Esophagus muscularis mucosa (tissue), 4 donors: ENCODE measurements around the gene INTS11. TPM values are rescaled to one million over a fixed set of nuclear protein-coding genes. Genes with fewer than 3 reads are reported as not detected.
A peak's percentile ranks its signal among the peaks of the same experiment; 100 is the strongest.

Source experiments
- DNase-seq: peaks from one replicate; pipeline ENCODE4 v3.0.0-alpha.2; 2017; ENCODE audit errors: extremely low spot score
- H3K27ac ChIP-seq, 4 donors: fragments of 200-600 bp; sonication (generic); replicated peaks in 1 of 4; 1 replicate in 3 of 4; 2 replicates in 1 of 4; pipeline ENCODE4 v1.5.1; 2016 to 2019; ENCODE audit warnings: mild to moderate bottlenecking in 1 of 4
- H3K27me3 ChIP-seq, 4 donors: fragments of 200-600 bp; sonication (generic); one replicate each; pipeline versions ENCODE4 v1.5.1 to v1.6.0; 2016 to 2019
- H3K36me3 ChIP-seq, 4 donors: fragments of 200-600 bp; sonication (generic); one replicate each; pipeline ENCODE4 v1.5.1; 2016 to 2019
- H3K4me1 ChIP-seq, 4 donors: fragments of 200-600 bp; sonication (generic); one replicate each; pipeline ENCODE4 v1.5.1; 2016 to 2019
- H3K4me3 ChIP-seq, 4 donors: fragments of 200-600 bp; sonication (generic); 1 replicate in 2 of 4; 2 replicates in 2 of 4; pipeline ENCODE4 v1.5.1; 2016 to 2019; ENCODE audit warnings: mild to moderate bottlenecking in 4 of 4, moderate library complexity in 1 of 4
- H3K9me3 ChIP-seq, 4 donors: fragments of 200-600 bp; sonication (generic); 1 replicate in 3 of 4; 2 replicates in 1 of 4; pipeline ENCODE4 v1.5.1; 2016 to 2019
- EP300 ChIP-seq: sonication (generic); formaldehyde crosslinking; IDR thresholded peaks from one replicate; pipeline ENCODE4 v1.6.1; 2017; ENCODE audit warnings: antibody characterized with exemption
- POLR2A ChIP-seq: fragments of 450-650 bp; IDR thresholded peaks from one replicate; pipeline ENCODE4 v1.6.1; 2017; ENCODE audit warnings: antibody characterized with exemption, moderate library complexity, mild to moderate bottlenecking, low read depth
- POLR2AphosphoS5 ChIP-seq, 2 donors: sonication (generic); formaldehyde crosslinking; IDR thresholded peaks; one replicate each; pipeline ENCODE4 v1.6.1; 2017; ENCODE audit warnings: antibody characterized with exemption in 2 of 2
- WGBS: methylation state at CpG from one replicate; pipeline ENCODE4 v1.1.5; 2018; 5-methylcytosine and 5-hydroxymethylcytosine counted together
- intact Hi-C: fragments of 100-400 bp; cut with DNase I; formaldehyde crosslinking; loops from one replicate; pipeline ENCODE4 v1.15.1; 2023
- total RNA-seq, 4 donors: library from RNA; depleted of rRNA; stranded (reverse); fragments of >200 nt; gene quantifications; one replicate each; pipeline versions ENCODE4 v1.1.0 to v1.2.1, GENCODE V29; 2016
- TF ChIP-seq, protein P1 (sequence below), 3 experiments: fragments of 200-600 bp in 2 of 3; fragments of 450-650 bp in 1 of 3; sonication (generic) in 2 of 3; IDR thresholded peaks; one replicate each; pipeline ENCODE4 v1.5.1; 2017 to 2019; ENCODE audit warnings: antibody characterized with exemption in 3 of 3, mild to moderate bottlenecking in 2 of 3, moderate library complexity in 1 of 3

INTS11 gene
- total RNA-seq, 4 donors from 2014 or later, result 75.9 to 121 (median 87.8) TPM

- WGBS, result 16% methylated on average over 9 of the region's 29 CpGs
- intact Hi-C loops, result no loop called here
- peaks cover 0 to 14% (median 6%) of the 10 kb centered on the region in 4 donors for H3K36me3 ChIP-seq
- peak within 1 kb of the TSS; percentile 81 to 88 (median 84) for H3K27ac ChIP-seq
- no peaks in the 10 kb centered on the region for H3K9me3 ChIP-seq
- DNase-seq, result no peak
- peaks cover 0 to 64% (median 21%) of the 10 kb centered on the region in 4 donors for H3K27me3 ChIP-seq
- H3K4me1 ChIP-seq, result peaks cover 32 to 87% (median 83%) of the 10 kb centered on the region in 4 donors
- H3K4me3 ChIP-seq, result peak within 1 kb of the TSS; percentile 47 to 69 (median 57)
- TF ChIP-seq POLR2AphosphoS5 (IDR thresholded peaks at IDR 0.05) (peak; percentile 42 to 71), POLR2A (no peak), EP300 (no peak)
- TF ChIP-seq, protein P1, sequence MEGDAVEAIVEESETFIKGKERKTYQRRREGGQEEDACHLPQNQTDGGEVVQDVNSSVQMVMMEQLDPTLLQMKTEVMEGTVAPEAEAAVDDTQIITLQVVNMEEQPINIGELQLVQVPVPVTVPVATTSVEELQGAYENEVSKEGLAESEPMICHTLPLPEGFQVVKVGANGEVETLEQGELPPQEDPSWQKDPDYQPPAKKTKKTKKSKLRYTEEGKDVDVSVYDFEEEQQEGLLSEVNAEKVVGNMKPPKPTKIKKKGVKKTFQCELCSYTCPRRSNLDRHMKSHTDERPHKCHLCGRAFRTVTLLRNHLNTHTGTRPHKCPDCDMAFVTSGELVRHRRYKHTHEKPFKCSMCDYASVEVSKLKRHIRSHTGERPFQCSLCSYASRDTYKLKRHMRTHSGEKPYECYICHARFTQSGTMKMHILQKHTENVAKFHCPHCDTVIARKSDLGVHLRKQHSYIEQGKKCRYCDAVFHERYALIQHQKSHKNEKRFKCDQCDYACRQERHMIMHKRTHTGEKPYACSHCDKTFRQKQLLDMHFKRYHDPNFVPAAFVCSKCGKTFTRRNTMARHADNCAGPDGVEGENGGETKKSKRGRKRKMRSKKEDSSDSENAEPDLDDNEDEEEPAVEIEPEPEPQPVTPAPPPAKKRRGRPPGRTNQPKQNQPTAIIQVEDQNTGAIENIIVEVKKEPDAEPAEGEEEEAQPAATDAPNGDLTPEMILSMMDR (IDR thresholded peaks at IDR 0.05), result no peak
Measured at GRCh38 chr1:1358433-1359271, 34.2 kb upstream of the INTS11 start, which contains the start of gene MXRA8. Gene MXRA8, minus strand, starts transcription at chr1:1358555. Its CDS starts 51 bp downstream, at chr1:1358504.

DNA sequence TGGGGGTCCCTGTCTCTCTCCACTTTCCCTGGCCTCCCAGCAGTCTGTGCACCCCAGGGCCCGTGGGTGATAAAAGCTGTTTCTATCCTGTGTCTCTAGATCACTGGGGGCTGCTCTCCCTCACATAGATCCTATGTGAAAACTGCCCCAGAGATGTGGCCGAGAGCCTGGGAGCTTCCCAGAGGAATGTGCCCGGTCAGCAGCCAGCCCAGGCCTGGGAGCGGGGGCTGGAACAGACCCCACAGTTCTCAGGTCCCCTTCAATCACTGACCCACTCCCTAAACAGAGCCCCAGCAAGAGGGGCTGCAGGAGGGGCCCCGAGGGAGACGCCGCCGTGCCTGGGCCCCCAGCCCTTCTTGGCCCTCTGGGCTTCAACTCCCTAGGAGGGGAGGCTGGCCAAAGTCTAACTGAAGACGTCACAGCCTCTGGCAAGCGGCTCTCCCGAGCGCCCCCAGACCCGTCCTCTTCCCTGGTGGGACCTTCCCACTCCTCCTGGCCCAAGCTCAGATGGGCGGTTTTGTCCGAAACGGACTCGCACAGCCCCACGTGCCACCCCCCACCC, 33.5 kb upstream of the INTS11 start:
- no peak for DNase-seq
- H3K36me3 ChIP-seq, result peaks cover 0 to 21% (median 7%) of the 10 kb centered on the region in 4 donors
- peaks cover 0 to 71% (median 25%) of the 10 kb centered on the region in 4 donors for H3K27me3 ChIP-seq
- WGBS, result 6% methylated on average over 7 of the region's 18 CpGs
- H3K4me3 ChIP-seq, result peak overlapping the region; percentile 47 to 69 (median 57)
- H3K9me3 ChIP-seq, result no peaks in the 10 kb centered on the region
- H3K4me1 ChIP-seq, result peaks cover 39 to 94% (median 90%) of the 10 kb centered on the region in 4 donors
- peak overlapping the region; percentile 81 to 88 (median 84) for H3K27ac ChIP-seq
- intact Hi-C loops, result no loop called here
- TF ChIP-seq POLR2A (no peak), POLR2AphosphoS5 (IDR thresholded peaks at IDR 0.05) (no peak)
- TF ChIP-seq, protein P1 (IDR thresholded peaks at IDR 0.05), result no peak

GRCh38 chr1:1356796-1357401, 32.4 kb upstream of the INTS11 start:
- Histone ChIP-seq H3K9me3 (no peaks in the 10 kb centered on the region), H3K27ac (peak overlapping the region; percentile 81 to 88 (median 84)), H3K27me3 (peaks cover 0 to 74% (median 26%) of the 10 kb centered on the region in 4 donors), H3K4me1 (peaks cover 44 to 100% (median 94%) of the 10 kb centered on the region in 4 donors), H3K36me3 (peaks cover 0 to 25% (median 7%) of the 10 kb centered on the region in 4 donors), H3K4me3 (peak overlapping the region; percentile 47 to 69 (median 57))
- intact Hi-C loops, result no loop called here
- WGBS, result 29% methylated on average over 21 of the region's 26 CpGs
- TF ChIP-seq POLR2AphosphoS5 (IDR thresholded peaks at IDR 0.05) (no peak), POLR2A (no peak), EP300 (no peak)
- TF ChIP-seq, protein P1 (IDR thresholded peaks at IDR 0.05), result no peak
- DNase-seq, result no peak

- H3K4me1 ChIP-seq, result peaks cover 49 to 100% (median 94%) of the 10 kb centered on the region in 4 donors
- H3K27me3 ChIP-seq, result peaks cover 0 to 74% (median 26%) of the 10 kb centered on the region in 4 donors
- peak overlapping the region; percentile 47 to 69 (median 57) for H3K4me3 ChIP-seq
- no peaks in the 10 kb centered on the region for H3K9me3 ChIP-seq
- TF ChIP-seq, protein P1 (IDR thresholded peaks at IDR 0.05), result no peak
- no peak for TF ChIP-seq POLR2A
- no peak for TF ChIP-seq EP300
- no peak for DNase-seq
- H3K27ac ChIP-seq, result peak overlapping the region; percentile 81 to 88 (median 84)
- 25% methylated on average over 7 of the region's 8 CpGs for WGBS
- intact Hi-C loops, result no loop called here
- peaks cover 0 to 25% (median 7%) of the 10 kb centered on the region in 4 donors for H3K36me3 ChIP-seq
Measured at GRCh38 chr1:1356166-1356795, 31.8 kb upstream of the INTS11 start.
